ENCODE data around the gene TLCD2. TPM values are rescaled to one million over a fixed set of nuclear protein-coding genes. Genes with fewer than 3 reads are reported as not detected.

TLCD2 gene
- total and polyA plus RNA-seq, 2 of the 13 experiments (the other 11 are each of a cell fraction or from before 2014, with no cell fraction given): 0.90 to 1.1 TPM

GRCh38 chr17:1735834-1736347 lies 25.7 kb upstream of the TLCD2 start (continued):
- TF ChIP-seq ZNF770 (CRISPR knock-in tag; IDR thresholded peaks at IDR 0.05) (no peak), ZKSCAN1 (IDR thresholded peaks at IDR 0.05; ENCODE audit: low read length) (no peak), ZNF570 (CRISPR knock-in tag; IDR thresholded peaks at IDR 0.05; ENCODE audit: borderline replicate concordance) (0 out of 2 replicates have a peak, but pooled peaks have one; percentile 1), RARA (CRISPR knock-in tag; IDR thresholded peaks at IDR 0.05) (no peak), SOX13 (IDR thresholded peaks at IDR 0.05) (no peak), SOX13 (CRISPR knock-in tag; conservative IDR thresholded peaks at IDR 0.05 in 1 of 2, IDR thresholded peaks at IDR 0.05 in 1 of 2) (no peak), SRSF1 (optimal IDR thresholded peaks at IDR 0.05; ENCODE audit: low read depth, low read length) (peak; percentile 53), RFXAP (CRISPR knock-in tag; IDR thresholded peaks at IDR 0.05; ENCODE audit: borderline replicate concordance) (no peak; the same call in 1 of the 2 replicates), HNRNPLL (IDR thresholded peaks at IDR 0.05; ENCODE audit: low read depth, low read length, poor library complexity, severe bottlenecking) (peak; percentile 12), ZNF672 (CRISPR knock-in tag; IDR thresholded peaks at IDR 0.05) (no peak), NKX3-1 (CRISPR knock-in tag; IDR thresholded peaks at IDR 0.05) (peak; percentile 74; the same call in 1 of the 2 replicates), GZF1 (CRISPR knock-in tag; IDR thresholded peaks at IDR 0.05) (no peak), ZNF329 (CRISPR knock-in tag; IDR thresholded peaks at IDR 0.05; ENCODE audit: low read depth) (no peak), KDM5B (CRISPR knock-in tag; IDR thresholded peaks at IDR 0.05; ENCODE audit: borderline replicate concordance) (no peak), TP53 (CRISPR knock-in tag; conservative IDR thresholded peaks at IDR 0.05) (no peak), PBX3 (CRISPR knock-in tag; IDR thresholded peaks at IDR 0.05; ENCODE audit: borderline replicate concordance) (no peak), SNAPC4 (CRISPR knock-in tag; IDR thresholded peaks at IDR 0.05) (no peak), NFE2L2 (IDR thresholded peaks at IDR 0.05; ENCODE audit: low read length) (no peak), ZBTB8A (CRISPR knock-in tag; IDR thresholded peaks at IDR 0.05; ENCODE audit: borderline replicate concordance, low read depth) (peak; percentile 23; the same call in 1 of the 2 replicates), MBNL3 (CRISPR knock-in tag; conservative IDR thresholded peaks at IDR 0.05) (no peak)
- TF ChIP-seq, protein P1, sequence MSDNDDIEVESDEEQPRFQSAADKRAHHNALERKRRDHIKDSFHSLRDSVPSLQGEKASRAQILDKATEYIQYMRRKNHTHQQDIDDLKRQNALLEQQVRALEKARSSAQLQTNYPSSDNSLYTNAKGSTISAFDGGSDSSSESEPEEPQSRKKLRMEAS (IDR thresholded peaks at IDR 0.05): no peak
- TF ChIP-seq, protein P2, sequence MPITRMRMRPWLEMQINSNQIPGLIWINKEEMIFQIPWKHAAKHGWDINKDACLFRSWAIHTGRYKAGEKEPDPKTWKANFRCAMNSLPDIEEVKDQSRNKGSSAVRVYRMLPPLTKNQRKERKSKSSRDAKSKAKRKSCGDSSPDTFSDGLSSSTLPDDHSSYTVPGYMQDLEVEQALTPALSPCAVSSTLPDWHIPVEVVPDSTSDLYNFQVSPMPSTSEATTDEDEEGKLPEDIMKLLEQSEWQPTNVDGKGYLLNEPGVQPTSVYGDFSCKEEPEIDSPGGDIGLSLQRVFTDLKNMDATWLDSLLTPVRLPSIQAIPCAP (CRISPR knock-in tag; IDR thresholded peaks at IDR 0.05; ENCODE audit: low read depth): 0 out of 2 replicates have a peak, but pooled peaks have one; percentile 31

Data from HepG2 (cell line).